HG03159 (cell line): ENCODE results near the gene SUPT6H.
"Not testable (repeated sequence)": the region's sequence is repeated elsewhere in the genome, so short reads cannot be mapped to it uniquely, and the experiment has no call there.

ENCODE experiments used
- ATAC-seq: cut with Tn5 transposase; IDR thresholded peaks from one replicate; pipeline ENCODE4 v1.9.1; 2021; ENCODE audit warnings: mild to moderate bottlenecking, moderate library complexity; ENCODE audit not compliant: unreplicated experiment

SUPT6H gene

GRCh38 chr17:28734712-28735241 lies 72.8 kb downstream of the SUPT6H start:
- ATAC-seq, result no peak

GRCh38 chr17:28735242-28735722 lies 73.3 kb downstream of the SUPT6H start:
- ATAC-seq, result no peak

GRCh38 chr17:28735913-28736769 lies 74.1 kb downstream of the SUPT6H start:
- ATAC-seq, result not testable (repeated sequence)

GRCh38 chr17:28737316-28737715 lies 75.3 kb downstream of the SUPT6H start:
- no peak for ATAC-seq

- ATAC-seq, result peak; percentile 59
Observed at GRCh38 chr17:28737770-28738679, 76.0 kb downstream of the SUPT6H start.

- ATAC-seq, result no peak
Observed at GRCh38 chr17:28738680-28739384, 76.8 kb downstream of the SUPT6H start.

- no peak for ATAC-seq
Observed at GRCh38 chr17:28740406-28741357, 78.7 kb downstream of the SUPT6H start.

- no peak for ATAC-seq
Observed at GRCh38 chr17:28741358-28742349, 79.6 kb downstream of the SUPT6H start.

- peak; percentile 58 for ATAC-seq
Observed at GRCh38 chr17:28743243-28744103, 81.5 kb downstream of the SUPT6H start, which contains the start of gene TRAF4. Gene TRAF4 (plus strand): TSS chr17:28744011. CDS start chr17:28744113, 102 bp downstream.

GRCh38 chr17:28744104-28744971 lies 82.3 kb downstream of the SUPT6H start:
- ATAC-seq, result peak; percentile 25

- ATAC-seq, result no peak
Observed at GRCh38 chr17:28744972-28745785, 83.2 kb downstream of the SUPT6H start.

GRCh38 chr17:28745786-28746411 lies 83.9 kb downstream of the SUPT6H start:
- no peak for ATAC-seq

GRCh38 chr17:28746611-28747050 lies 84.6 kb downstream of the SUPT6H start:
- ATAC-seq, result no peak

- no peak for ATAC-seq
Observed at GRCh38 chr17:28747051-28747691, 85.2 kb downstream of the SUPT6H start.
